T-helper 9 cell (primary cell): ENCODE data around the gene MBNL2.

Experiments
- DNase-seq: peaks from one replicate; pipeline ENCODE4 v3.0.0-alpha.2; 2020

Gene MBNL2

GRCh38 chr13:97235549-97236231, 13.6 kb downstream of the MBNL2 start:
- DNase-seq: no peak

- DNase-seq: no peak
Measured at GRCh38 chr13:97237388-97237787, 15.3 kb downstream of the MBNL2 start.

- no peak for DNase-seq
Measured at GRCh38 chr13:97238432-97238831, 16.3 kb downstream of the MBNL2 start.

- no peak for DNase-seq
Measured at GRCh38 chr13:97238883-97239282, 16.8 kb downstream of the MBNL2 start.

GRCh38 chr13:97239306-97239705, 17.2 kb downstream of the MBNL2 start:
- no peak for DNase-seq

GRCh38 chr13:97239943-97240787, 18.0 kb downstream of the MBNL2 start:
- DNase-seq: no peak

- DNase-seq: no peak
Measured at GRCh38 chr13:97240788-97241734, 18.9 kb downstream of the MBNL2 start.

GRCh38 chr13:97241761-97242160, 19.6 kb downstream of the MBNL2 start:
- DNase-seq: no peak

GRCh38 chr13:97242755-97243497, 20.8 kb downstream of the MBNL2 start:
- no peak for DNase-seq

GRCh38 chr13:97243915-97244781, 22.0 kb downstream of the MBNL2 start:
- no peak for DNase-seq

GRCh38 chr13:97245011-97245410, 22.9 kb downstream of the MBNL2 start:
- no peak for DNase-seq

- no peak for DNase-seq
Measured at GRCh38 chr13:97246596-97247158, 24.5 kb downstream of the MBNL2 start.

GRCh38 chr13:97248243-97248642, 26.1 kb downstream of the MBNL2 start:
- no peak for DNase-seq

- DNase-seq: no peak
Measured at GRCh38 chr13:97249093-97249795, 27.1 kb downstream of the MBNL2 start.

GRCh38 chr13:97249796-97250495, 27.8 kb downstream of the MBNL2 start:
- no peak for DNase-seq

GRCh38 chr13:97250560-97250959, 28.4 kb downstream of the MBNL2 start:
- no peak for DNase-seq

GRCh38 chr13:97252735-97253134, 30.6 kb downstream of the MBNL2 start:
- no peak for DNase-seq

GRCh38 chr13:97253581-97254293, 31.6 kb downstream of the MBNL2 start:
- no peak for DNase-seq

GRCh38 chr13:97254816-97255215, 32.7 kb downstream of the MBNL2 start:
- DNase-seq: no peak
